ENCODE data around the gene SYNRG. TPM values are rescaled to one million over a fixed set of nuclear protein-coding genes. Genes with fewer than 3 reads are reported as not detected.
A peak's percentile ranks its signal among the peaks of the same experiment; 100 is the strongest.

SYNRG gene
- total and polyA plus RNA-seq, 2 of the 13 experiments (the other 11 are each of a cell fraction or from before 2014, with no cell fraction given), result 7.3 to 8.7 TPM

DNA sequence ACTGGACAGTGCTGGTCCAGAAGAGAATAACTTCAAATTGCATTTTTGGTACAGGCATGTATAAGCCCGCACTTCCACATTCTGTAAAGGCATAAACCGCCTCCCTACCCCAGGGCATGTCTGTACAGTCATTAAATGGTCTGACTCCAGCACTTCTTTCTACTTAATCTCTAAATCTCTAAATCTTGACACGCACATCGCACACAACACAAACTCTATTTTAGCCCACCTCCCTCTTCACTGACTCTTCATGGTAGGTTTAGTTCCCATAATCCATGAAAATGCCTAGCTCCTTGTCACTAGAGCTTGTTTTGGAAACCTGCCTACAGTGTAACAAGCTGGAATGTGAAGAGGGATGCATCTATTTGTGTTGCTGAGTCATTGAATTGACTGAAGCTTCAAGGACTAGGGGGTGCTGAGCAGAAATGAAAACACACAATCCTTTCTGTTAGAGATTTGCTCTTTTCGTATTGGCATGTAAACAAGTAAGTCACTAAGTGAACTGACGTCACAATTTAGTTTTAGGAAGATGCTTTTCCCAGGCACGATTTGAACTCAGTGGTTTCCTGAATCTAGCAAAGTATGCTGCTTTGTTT, 121.1 kb downstream of the SYNRG start (continued):
- TF ChIP-seq, protein P1, sequence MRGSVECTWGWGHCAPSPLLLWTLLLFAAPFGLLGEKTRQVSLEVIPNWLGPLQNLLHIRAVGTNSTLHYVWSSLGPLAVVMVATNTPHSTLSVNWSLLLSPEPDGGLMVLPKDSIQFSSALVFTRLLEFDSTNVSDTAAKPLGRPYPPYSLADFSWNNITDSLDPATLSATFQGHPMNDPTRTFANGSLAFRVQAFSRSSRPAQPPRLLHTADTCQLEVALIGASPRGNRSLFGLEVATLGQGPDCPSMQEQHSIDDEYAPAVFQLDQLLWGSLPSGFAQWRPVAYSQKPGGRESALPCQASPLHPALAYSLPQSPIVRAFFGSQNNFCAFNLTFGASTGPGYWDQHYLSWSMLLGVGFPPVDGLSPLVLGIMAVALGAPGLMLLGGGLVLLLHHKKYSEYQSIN (CRISPR knock-in tag; IDR thresholded peaks at IDR 0.05; ENCODE audit: borderline replicate concordance), result no peak
- TF ChIP-seq ZNF34 (CRISPR knock-in tag; IDR thresholded peaks at IDR 0.05; ENCODE audit: borderline replicate concordance) (no peak; the same call in 1 of the 2 replicates), ZNF230 (CRISPR knock-in tag; IDR thresholded peaks at IDR 0.05) (no peak), JARID2 (CRISPR knock-in tag; IDR thresholded peaks at IDR 0.05; ENCODE audit: insufficient replicate concordance) (no peak), TCF12 (IDR thresholded peaks at IDR 0.05) (no peak), TCF12 (CRISPR knock-in tag; IDR thresholded peaks at IDR 0.05) (0 out of 2 replicates have a peak, but pooled peaks have one; percentile 41), MXD4 (CRISPR knock-in tag; IDR thresholded peaks at IDR 0.05) (no peak), ZNF703 (CRISPR knock-in tag; IDR thresholded peaks at IDR 0.05; ENCODE audit: borderline replicate concordance) (no peak), TBP (CRISPR knock-in tag; IDR thresholded peaks at IDR 0.05) (no peak), RELA (CRISPR knock-in tag; IDR thresholded peaks at IDR 0.05) (no peak), ZNF256 (CRISPR knock-in tag; conservative IDR thresholded peaks at IDR 0.05) (no peak), U2AF2 (IDR thresholded peaks at IDR 0.05; ENCODE audit: low read depth, low read length) (no peak), RFXAP (CRISPR knock-in tag; IDR thresholded peaks at IDR 0.05; ENCODE audit: borderline replicate concordance) (no peak), POLR2AphosphoS2 (IDR thresholded peaks at IDR 0.05; ENCODE audit: low read depth, low read length) (no peak)
- TF ChIP-seq, protein P2, sequence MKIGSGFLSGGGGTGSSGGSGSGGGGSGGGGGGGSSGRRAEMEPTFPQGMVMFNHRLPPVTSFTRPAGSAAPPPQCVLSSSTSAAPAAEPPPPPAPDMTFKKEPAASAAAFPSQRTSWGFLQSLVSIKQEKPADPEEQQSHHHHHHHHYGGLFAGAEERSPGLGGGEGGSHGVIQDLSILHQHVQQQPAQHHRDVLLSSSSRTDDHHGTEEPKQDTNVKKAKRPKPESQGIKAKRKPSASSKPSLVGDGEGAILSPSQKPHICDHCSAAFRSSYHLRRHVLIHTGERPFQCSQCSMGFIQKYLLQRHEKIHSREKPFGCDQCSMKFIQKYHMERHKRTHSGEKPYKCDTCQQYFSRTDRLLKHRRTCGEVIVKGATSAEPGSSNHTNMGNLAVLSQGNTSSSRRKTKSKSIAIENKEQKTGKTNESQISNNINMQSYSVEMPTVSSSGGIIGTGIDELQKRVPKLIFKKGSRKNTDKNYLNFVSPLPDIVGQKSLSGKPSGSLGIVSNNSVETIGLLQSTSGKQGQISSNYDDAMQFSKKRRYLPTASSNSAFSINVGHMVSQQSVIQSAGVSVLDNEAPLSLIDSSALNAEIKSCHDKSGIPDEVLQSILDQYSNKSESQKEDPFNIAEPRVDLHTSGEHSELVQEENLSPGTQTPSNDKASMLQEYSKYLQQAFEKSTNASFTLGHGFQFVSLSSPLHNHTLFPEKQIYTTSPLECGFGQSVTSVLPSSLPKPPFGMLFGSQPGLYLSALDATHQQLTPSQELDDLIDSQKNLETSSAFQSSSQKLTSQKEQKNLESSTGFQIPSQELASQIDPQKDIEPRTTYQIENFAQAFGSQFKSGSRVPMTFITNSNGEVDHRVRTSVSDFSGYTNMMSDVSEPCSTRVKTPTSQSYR (CRISPR knock-in tag; IDR thresholded peaks at IDR 0.05; ENCODE audit: borderline replicate concordance), result peak; percentile 57; the same call in 1 of the 2 replicates
- TF ChIP-seq, protein P3, sequence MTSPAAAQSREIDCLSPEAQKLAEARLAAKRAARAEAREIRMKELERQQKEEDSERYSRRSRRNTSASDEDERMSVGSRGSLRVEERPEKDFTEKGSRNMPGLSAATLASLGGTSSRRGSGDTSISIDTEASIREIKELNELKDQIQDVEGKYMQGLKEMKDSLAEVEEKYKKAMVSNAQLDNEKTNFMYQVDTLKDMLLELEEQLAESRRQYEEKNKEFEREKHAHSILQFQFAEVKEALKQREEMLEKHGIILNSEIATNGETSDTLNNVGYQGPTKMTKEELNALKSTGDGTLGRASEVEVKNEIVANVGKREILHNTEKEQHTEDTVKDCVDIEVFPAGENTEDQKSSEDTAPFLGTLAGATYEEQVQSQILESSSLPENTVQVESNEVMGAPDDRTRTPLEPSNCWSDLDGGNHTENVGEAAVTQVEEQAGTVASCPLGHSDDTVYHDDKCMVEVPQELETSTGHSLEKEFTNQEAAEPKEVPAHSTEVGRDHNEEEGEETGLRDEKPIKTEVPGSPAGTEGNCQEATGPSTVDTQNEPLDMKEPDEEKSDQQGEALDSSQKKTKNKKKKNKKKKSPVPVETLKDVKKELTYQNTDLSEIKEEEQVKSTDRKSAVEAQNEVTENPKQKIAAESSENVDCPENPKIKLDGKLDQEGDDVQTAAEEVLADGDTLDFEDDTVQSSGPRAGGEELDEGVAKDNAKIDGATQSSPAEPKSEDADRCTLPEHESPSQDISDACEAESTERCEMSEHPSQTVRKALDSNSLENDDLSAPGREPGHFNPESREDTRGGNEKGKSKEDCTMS (CRISPR knock-in tag; conservative IDR thresholded peaks at IDR 0.05), result no peak
- TF ChIP-seq, protein P4, sequence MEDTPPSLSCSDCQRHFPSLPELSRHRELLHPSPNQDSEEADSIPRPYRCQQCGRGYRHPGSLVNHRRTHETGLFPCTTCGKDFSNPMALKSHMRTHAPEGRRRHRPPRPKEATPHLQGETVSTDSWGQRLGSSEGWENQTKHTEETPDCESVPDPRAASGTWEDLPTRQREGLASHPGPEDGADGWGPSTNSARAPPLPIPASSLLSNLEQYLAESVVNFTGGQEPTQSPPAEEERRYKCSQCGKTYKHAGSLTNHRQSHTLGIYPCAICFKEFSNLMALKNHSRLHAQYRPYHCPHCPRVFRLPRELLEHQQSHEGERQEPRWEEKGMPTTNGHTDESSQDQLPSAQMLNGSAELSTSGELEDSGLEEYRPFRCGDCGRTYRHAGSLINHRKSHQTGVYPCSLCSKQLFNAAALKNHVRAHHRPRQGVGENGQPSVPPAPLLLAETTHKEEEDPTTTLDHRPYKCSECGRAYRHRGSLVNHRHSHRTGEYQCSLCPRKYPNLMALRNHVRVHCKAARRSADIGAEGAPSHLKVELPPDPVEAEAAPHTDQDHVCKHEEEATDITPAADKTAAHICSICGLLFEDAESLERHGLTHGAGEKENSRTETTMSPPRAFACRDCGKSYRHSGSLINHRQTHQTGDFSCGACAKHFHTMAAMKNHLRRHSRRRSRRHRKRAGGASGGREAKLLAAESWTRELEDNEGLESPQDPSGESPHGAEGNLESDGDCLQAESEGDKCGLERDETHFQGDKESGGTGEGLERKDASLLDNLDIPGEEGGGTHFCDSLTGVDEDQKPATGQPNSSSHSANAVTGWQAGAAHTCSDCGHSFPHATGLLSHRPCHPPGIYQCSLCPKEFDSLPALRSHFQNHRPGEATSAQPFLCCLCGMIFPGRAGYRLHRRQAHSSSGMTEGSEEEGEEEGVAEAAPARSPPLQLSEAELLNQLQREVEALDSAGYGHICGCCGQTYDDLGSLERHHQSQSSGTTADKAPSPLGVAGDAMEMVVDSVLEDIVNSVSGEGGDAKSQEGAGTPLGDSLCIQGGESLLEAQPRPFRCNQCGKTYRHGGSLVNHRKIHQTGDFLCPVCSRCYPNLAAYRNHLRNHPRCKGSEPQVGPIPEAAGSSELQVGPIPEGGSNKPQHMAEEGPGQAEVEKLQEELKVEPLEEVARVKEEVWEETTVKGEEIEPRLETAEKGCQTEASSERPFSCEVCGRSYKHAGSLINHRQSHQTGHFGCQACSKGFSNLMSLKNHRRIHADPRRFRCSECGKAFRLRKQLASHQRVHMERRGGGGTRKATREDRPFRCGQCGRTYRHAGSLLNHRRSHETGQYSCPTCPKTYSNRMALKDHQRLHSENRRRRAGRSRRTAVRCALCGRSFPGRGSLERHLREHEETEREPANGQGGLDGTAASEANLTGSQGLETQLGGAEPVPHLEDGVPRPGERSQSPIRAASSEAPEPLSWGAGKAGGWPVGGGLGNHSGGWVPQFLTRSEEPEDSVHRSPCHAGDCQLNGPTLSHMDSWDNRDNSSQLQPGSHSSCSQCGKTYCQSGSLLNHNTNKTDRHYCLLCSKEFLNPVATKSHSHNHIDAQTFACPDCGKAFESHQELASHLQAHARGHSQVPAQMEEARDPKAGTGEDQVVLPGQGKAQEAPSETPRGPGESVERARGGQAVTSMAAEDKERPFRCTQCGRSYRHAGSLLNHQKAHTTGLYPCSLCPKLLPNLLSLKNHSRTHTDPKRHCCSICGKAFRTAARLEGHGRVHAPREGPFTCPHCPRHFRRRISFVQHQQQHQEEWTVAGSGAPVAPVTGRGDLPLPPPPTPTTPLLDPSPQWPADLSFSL (CRISPR knock-in tag; IDR thresholded peaks at IDR 0.05), result peak; percentile 48; the same call in 1 of the 2 replicates

Measured in HepG2 (cell line).